Liver (tissue), 9 donors: ENCODE results near the gene ELL2. TPM values are rescaled to one million over a fixed set of nuclear protein-coding genes. Genes with fewer than 3 reads are reported as not detected.
A peak's percentile ranks its signal among the peaks of the same experiment; 100 is the strongest.
"Not testable (repeated sequence)": the region's sequence is repeated elsewhere in the genome, so short reads cannot be mapped to it uniquely, and the experiment has no call there.

Experiments
- DNase-seq: peaks from one replicate; pipeline ENCODE4 v3.0.0-alpha.2; 2017; ENCODE audit warnings: low spot score
- H3K27ac ChIP-seq, 2 donors: one replicate each; pipeline ENCODE4 v1.7.0; 2013; ENCODE audit warnings: inconsistent platforms in 2 of 2, low read length in 2 of 2, control low read depth in 1 of 2, low read depth in 1 of 2, mild to moderate bottlenecking in 1 of 2
- H3K27me3 ChIP-seq, 4 donors: one replicate each; pipeline versions ENCODE4 v1.6.1 to v1.7.0; 2013; ENCODE audit warnings: low read length in 3 of 4, inconsistent platforms in 1 of 4, mild to moderate bottlenecking in 1 of 4, moderate library complexity in 1 of 4; ENCODE audit not compliant: control insufficient read depth in 4 of 4, insufficient read depth in 4 of 4
- H3K36me3 ChIP-seq, 4 donors: one replicate each; pipeline versions ENCODE4 v1.6.1 to v1.7.0; 2013; ENCODE audit warnings: low read length in 3 of 4, mild to moderate bottlenecking in 3 of 4, low read depth in 1 of 4, moderate library complexity in 1 of 4; ENCODE audit not compliant: control insufficient read depth in 4 of 4, insufficient read depth in 3 of 4
- H3K4me1 ChIP-seq, 4 donors: one replicate each; pipeline versions ENCODE4 v1.6.1 to v1.7.0; 2013; ENCODE audit warnings: low read length in 3 of 4, mild to moderate bottlenecking in 3 of 4, moderate library complexity in 1 of 4; ENCODE audit not compliant: control insufficient read depth in 4 of 4, insufficient read depth in 4 of 4
- H3K4me3 ChIP-seq, 3 donors: one replicate each; pipeline versions ENCODE4 v1.6.1 to v1.7.0; 2013; ENCODE audit warnings: low read length in 3 of 3, control low read depth in 1 of 3, low read depth in 1 of 3, mild to moderate bottlenecking in 1 of 3
- H3K9ac ChIP-seq, 2 donors: one replicate each; pipeline ENCODE4 v1.7.0; 2013; ENCODE audit warnings: low read length in 2 of 2, mild to moderate bottlenecking in 2 of 2, moderate library complexity in 2 of 2, control low read depth in 1 of 2, low read depth in 1 of 2
- H3K9me3 ChIP-seq, 4 donors: one replicate each; pipeline versions ENCODE4 v1.6.1 to v1.7.0; 2013; ENCODE audit warnings: low read length in 3 of 4; ENCODE audit not compliant: control insufficient read depth in 4 of 4
- CTCF ChIP-seq: fragments of 150-350 bp; IDR thresholded peaks from 2 replicates; pipeline ENCODE4 v1.5.1; 2017; ENCODE audit warnings: improper control_type of control experiment, low read depth, low read length; ENCODE audit not compliant: missing input control
- EGR1 ChIP-seq, 2 donors: IDR thresholded peaks; 2 replicates each; pipeline ENCODE4 v1.6.1; 2016 to 2018; ENCODE audit warnings: antibody characterized with exemption in 2 of 2, low read depth in 2 of 2
- FOXA1 ChIP-seq: IDR thresholded peaks from 2 replicates; pipeline ENCODE4 v1.6.1; 2016; ENCODE audit warnings: antibody characterized with exemption
- FOXA2 ChIP-seq: IDR thresholded peaks from 2 replicates; pipeline ENCODE4 v1.6.1; 2016; ENCODE audit warnings: antibody characterized with exemption
- GABPA ChIP-seq, 2 donors: IDR thresholded peaks in 1 of 2; conservative IDR thresholded peaks in 1 of 2; 2 replicates each; pipeline ENCODE4 v1.6.1; 2016; ENCODE audit warnings: antibody characterized with exemption in 2 of 2, mild to moderate bottlenecking in 1 of 2, moderate library complexity in 1 of 2
- HNF4A ChIP-seq, 2 donors: conservative IDR thresholded peaks; 2 replicates each; pipeline ENCODE4 v1.6.1; 2016; ENCODE audit warnings: antibody characterized with exemption in 2 of 2, mild to moderate bottlenecking in 2 of 2
- HNF4G ChIP-seq: IDR thresholded peaks from 2 replicates; pipeline ENCODE4 v1.6.1; 2016; ENCODE audit warnings: antibody characterized with exemption
- JUND ChIP-seq, 2 donors: IDR thresholded peaks; 2 replicates each; pipeline ENCODE4 v1.6.1; 2016; ENCODE audit warnings: antibody characterized with exemption in 2 of 2
- NR2F2 ChIP-seq: IDR thresholded peaks from 2 replicates; pipeline ENCODE4 v1.6.1; 2016; ENCODE audit warnings: antibody characterized with exemption
- RAD21 ChIP-seq, 2 donors: IDR thresholded peaks; 2 replicates each; pipeline ENCODE4 v1.6.1; 2016; ENCODE audit warnings: antibody characterized with exemption in 2 of 2, mild to moderate bottlenecking in 2 of 2
- REST ChIP-seq: IDR thresholded peaks from 2 replicates; pipeline ENCODE4 v1.6.1; 2016; ENCODE audit warnings: antibody characterized with exemption, mild to moderate bottlenecking
- RXRA ChIP-seq, 2 donors: IDR thresholded peaks; 2 replicates each; pipeline ENCODE4 v1.6.1; 2017 to 2018; ENCODE audit warnings: antibody characterized with exemption in 2 of 2, mild to moderate bottlenecking in 1 of 2
- SP1 ChIP-seq: IDR thresholded peaks from 2 replicates; pipeline ENCODE4 v1.6.1; 2018; ENCODE audit warnings: antibody characterized with exemption, mild to moderate bottlenecking
- TAF1 ChIP-seq: conservative IDR thresholded peaks from 2 replicates; pipeline ENCODE4 v1.6.1; 2016; ENCODE audit warnings: antibody characterized with exemption, mild to moderate bottlenecking
- YY1 ChIP-seq: IDR thresholded peaks from 2 replicates; pipeline ENCODE4 v1.6.1; 2016; ENCODE audit warnings: antibody characterized with exemption, mild to moderate bottlenecking
- ZBTB33 ChIP-seq: IDR thresholded peaks from 2 replicates; pipeline ENCODE4 v1.6.1; 2016; ENCODE audit warnings: antibody characterized with exemption
- WGBS: extraction: QIAGEN DNeasy Blood & Tissue Kit; methylation state at CpG from one replicate; pipeline ENCODE4 v1.1.7; 2013; 5-methylcytosine and 5-hydroxymethylcytosine counted together
- polyA plus RNA-seq, 2 donors: library from polyadenylated mRNA; stranded (reverse) in 1 of 2; unstranded in 1 of 2; fragments of 200-250 nt in 1 of 2; fragments of >200 nt in 1 of 2; fragmentation: Nextera tagmentation in 1 of 2; extraction: Ambion mirVana in 1 of 2; gene quantifications; one replicate each; pipeline versions ENCODE4 v1.2.1 to v1.2.3, GENCODE V29; 2013 to 2015
- total RNA-seq, 2 donors: library from RNA; depleted of rRNA; stranded (reverse); fragments of >200 nt; gene quantifications; one replicate each; pipeline ENCODE4 v1.2.3, GENCODE V29; 2014
- TF ChIP-seq, protein P1 (sequence below): IDR thresholded peaks from 2 replicates; pipeline ENCODE4 v1.6.1; 2016; ENCODE audit warnings: antibody characterized with exemption
- donor health status: healthy.
- donor health status: healthy.
- donor health status: healthy.
- donor health status: healthy.
- donor health status: healthy.

The ELL2 gene
- total and polyA plus RNA-seq, 4 donors = 21.0 to 64.5 (median 45.9) TPM

DNA sequence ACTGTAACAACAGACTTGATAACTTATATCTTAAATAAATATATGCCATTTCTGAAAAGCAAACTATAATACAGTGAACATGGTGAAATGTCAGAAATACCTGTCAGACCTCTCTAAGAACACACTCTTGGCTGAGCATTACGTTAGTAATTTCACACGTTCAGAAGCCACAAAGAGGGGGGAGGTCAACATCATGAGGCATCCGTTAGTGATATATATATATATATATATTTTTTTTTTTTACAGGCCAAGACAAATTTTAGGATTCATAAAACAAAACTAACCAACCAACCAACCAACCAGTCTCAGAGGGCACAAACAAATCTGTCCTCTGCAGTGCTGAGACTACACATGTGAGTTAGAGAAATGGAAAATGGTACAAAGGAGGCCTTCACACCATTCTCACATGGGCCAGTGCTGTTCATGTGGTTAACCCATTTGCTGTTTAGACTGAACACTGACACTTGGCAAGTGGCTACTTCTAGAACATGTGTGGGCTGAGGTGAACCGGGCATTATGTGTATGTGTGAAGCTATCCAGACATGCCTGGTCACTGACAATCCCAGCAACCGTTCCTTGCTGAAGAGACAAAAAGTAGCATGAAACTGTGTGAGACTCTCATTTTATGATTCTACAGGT, 54.5 kb downstream of the ELL2 start:
- Histone ChIP-seq H3K9ac (no peak overlapping the region), H3K27me3 (no peaks in the 10 kb centered on the region), H3K4me1 (peaks cover 3 to 26% (median 19%) of the 10 kb centered on the region in 4 donors), H3K9me3 (no peaks in the 10 kb centered on the region), H3K27ac (no peak overlapping the region), H3K4me3 (no peak overlapping the region), H3K36me3 (peaks cover 3 to 32% (median 22%) of the 10 kb centered on the region in 4 donors)
- TF ChIP-seq NR2F2 (no peak), FOXA2 (no peak), EGR1 (IDR thresholded peaks at IDR 0.05; ENCODE audit: low read depth in 2 of 2) (no peak), HNF4A (conservative IDR thresholded peaks at IDR 0.05) (no peak), RAD21 (IDR thresholded peaks at IDR 0.05) (no peak), ZBTB33 (no peak), FOXA1 (no peak), HNF4G (no peak), RXRA (IDR thresholded peaks at IDR 0.05) (no peak), YY1 (no peak), SP1 (no peak), TAF1 (no peak), GABPA (IDR thresholded peaks at IDR 0.05 in 1 of 2, conservative IDR thresholded peaks at IDR 0.05 in 1 of 2) (no peak), CTCF (no peak)
- TF ChIP-seq, protein P1, sequence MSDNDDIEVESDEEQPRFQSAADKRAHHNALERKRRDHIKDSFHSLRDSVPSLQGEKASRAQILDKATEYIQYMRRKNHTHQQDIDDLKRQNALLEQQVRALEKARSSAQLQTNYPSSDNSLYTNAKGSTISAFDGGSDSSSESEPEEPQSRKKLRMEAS = no peak
- DNase-seq = no peak
- WGBS = 79% methylated on average over 5 of the region's 5 CpGs

DNA sequence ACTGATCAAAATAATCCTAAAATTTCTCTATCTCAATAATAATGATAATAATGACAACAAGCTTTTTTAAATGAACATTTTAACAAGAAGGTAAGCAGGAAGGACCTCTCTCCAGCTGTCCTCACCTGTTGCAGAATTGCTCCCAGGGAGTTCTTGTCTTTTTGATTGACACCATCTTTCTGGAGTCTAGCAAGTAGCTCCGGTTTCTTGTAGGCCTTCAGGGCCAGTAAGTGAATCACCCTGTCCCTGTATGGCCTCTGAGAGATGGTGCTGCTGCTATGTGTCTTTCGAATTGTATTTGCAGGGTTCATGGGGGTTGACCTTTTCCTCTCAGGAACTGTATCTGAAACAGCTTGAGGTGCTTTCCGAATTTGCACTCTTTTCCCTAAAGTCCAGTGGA, 55.3 kb downstream of the ELL2 start:
- peaks cover 3 to 26% (median 20%) of the 10 kb centered on the region in 4 donors for H3K4me1 ChIP-seq
- not testable (repeated sequence) for H3K27me3 ChIP-seq, H3K9ac ChIP-seq, DNase-seq, H3K9me3 ChIP-seq, H3K27ac ChIP-seq, H3K4me3 ChIP-seq
- peak in 1 of 2 donors; percentile 12 for TF ChIP-seq JUND (IDR thresholded peaks at IDR 0.05)
- peaks cover 3 to 34% (median 18%) of the 10 kb centered on the region in 4 donors for H3K36me3 ChIP-seq
- WGBS = 73% methylated on average over 3 of the region's 3 CpGs

DNA sequence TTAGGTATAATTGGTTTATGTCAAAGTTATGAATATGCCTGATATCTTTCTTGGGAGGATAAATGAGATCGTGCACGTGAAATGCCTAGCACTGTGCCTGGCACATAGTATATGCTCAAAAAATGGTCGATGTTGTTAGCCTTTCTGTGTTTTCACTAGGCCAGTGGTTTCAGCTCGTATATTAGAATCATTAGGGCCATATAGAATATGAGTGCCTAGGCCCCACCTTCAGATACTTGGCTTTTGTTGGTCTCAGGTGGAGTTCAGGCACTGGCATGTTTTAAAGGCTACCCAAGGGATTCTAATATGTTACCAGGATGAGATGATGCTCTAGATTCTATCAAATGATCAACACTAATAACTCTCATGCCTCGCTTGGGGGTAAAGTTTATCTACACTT, 56.8 kb downstream of the ELL2 start:
- TF ChIP-seq FOXA2 (no peak), HNF4A (conservative IDR thresholded peaks at IDR 0.05) (no peak), ZBTB33 (no peak), RXRA (IDR thresholded peaks at IDR 0.05) (no peak), REST (no peak), HNF4G (no peak), GABPA (IDR thresholded peaks at IDR 0.05 in 1 of 2, conservative IDR thresholded peaks at IDR 0.05 in 1 of 2) (no peak), EGR1 (IDR thresholded peaks at IDR 0.05; ENCODE audit: low read depth in 2 of 2) (no peak), NR2F2 (no peak)
- TF ChIP-seq, protein P1 = no peak
- DNase-seq = no peak
- Histone ChIP-seq H3K4me1 (peaks cover 2 to 27% (median 22%) of the 10 kb centered on the region in 4 donors), H3K9me3 (no peaks in the 10 kb centered on the region), H3K36me3 (peaks cover 1 to 40% (median 17%) of the 10 kb centered on the region in 4 donors), H3K4me3 (no peak overlapping the region), H3K9ac (no peak overlapping the region), H3K27ac (no peak overlapping the region), H3K27me3 (no peaks in the 10 kb centered on the region)
- WGBS = 84% methylated on average over 5 of the region's 5 CpGs
